Neural cell (in vitro differentiated cells): ENCODE data around the gene SLC19A1. TPM values are rescaled to one million over a fixed set of nuclear protein-coding genes. Genes with fewer than 3 reads are reported as not detected.

Experiments used
- H2AFZ ChIP-seq: fragments of 200-600, 300-800 bp; sonication (generic), shearing (Covaris generic); 2 replicates; pipeline ENCODE4 v1.6.0; 2014; ENCODE audit warnings: low read depth, mild to moderate bottlenecking, antibody characterized with exemption, low read length, moderate library complexity
- H3F3A ChIP-seq: fragments of 200-600 bp; shearing (Covaris generic); 2 replicates; pipeline ENCODE4 v1.6.1; 2016; ENCODE audit warnings: mild to moderate bottlenecking, moderate library complexity, mixed read lengths, antibody characterized with exemption, low read length; ENCODE audit not compliant: insufficient read depth, poor library complexity, severe bottlenecking
- H3K27ac ChIP-seq: fragments of 200-600, 300-800 bp; sonication (generic), shearing (Covaris generic); 2 replicates; pipeline ENCODE4 v1.5.1; 2014; ENCODE audit warnings: mild to moderate bottlenecking, low read length, moderate library complexity
- H3K27me3 ChIP-seq: fragments of 300-800, 200-600 bp; sonication (generic), shearing (Covaris generic); 2 replicates; pipeline ENCODE4 v1.6.0; 2014; ENCODE audit warnings: mild to moderate bottlenecking, low read depth, low read length, moderate library complexity; ENCODE audit not compliant: insufficient read depth
- H3K36me3 ChIP-seq: fragments of 300-800, 200-600 bp; sonication (generic), shearing (Covaris generic); 2 replicates; pipeline ENCODE4 v1.5.1; 2014; ENCODE audit warnings: mild to moderate bottlenecking, antibody characterized with exemption, low read length, moderate library complexity; ENCODE audit not compliant: insufficient read depth
- H3K4me2 ChIP-seq: fragments of 300-800, 200-600 bp; sonication (generic), shearing (Covaris generic); 2 replicates; pipeline ENCODE4 v1.6.0; 2014; ENCODE audit warnings: mild to moderate bottlenecking, low read length
- H3K4me3 ChIP-seq: fragments of 300-800, 200-600 bp; sonication (generic), shearing (Covaris generic); 2 replicates; pipeline ENCODE4 v1.5.1; 2014; ENCODE audit warnings: mild to moderate bottlenecking, low read length, moderate library complexity
- H3K79me2 ChIP-seq: fragments of 200-600 bp; shearing (Covaris generic); replicated peaks from 2 replicates; pipeline ENCODE4 v1.6.0; 2014; ENCODE audit warnings: mild to moderate bottlenecking, low read length, moderate library complexity; ENCODE audit not compliant: insufficient read depth
- H3K9ac ChIP-seq: fragments of 300-800, 200-600 bp; sonication (generic), shearing (Covaris generic); 2 replicates; pipeline ENCODE4 v1.6.1; 2016; ENCODE audit warnings: mild to moderate bottlenecking, low read length, mixed read lengths
- H3K9me2 ChIP-seq: fragments of 200-600 bp; shearing (Covaris generic); 2 replicates; pipeline ENCODE4 v1.6.1; 2016; ENCODE audit warnings: mild to moderate bottlenecking, low read length, mixed read lengths; ENCODE audit not compliant: insufficient read depth
- H3K9me3 ChIP-seq: fragments of 200-600, 300-800 bp; sonication (generic), shearing (Covaris generic); 2 replicates; pipeline ENCODE4 v1.6.1; 2016; ENCODE audit warnings: mild to moderate bottlenecking, mixed run types, low read length, moderate library complexity, mixed read lengths
- H4K20me1 ChIP-seq: fragments of 200-600 bp; shearing (Covaris generic); 2 replicates; pipeline ENCODE4 v1.6.1; 2016; ENCODE audit warnings: mild to moderate bottlenecking, mixed run types; ENCODE audit not compliant: insufficient read depth
- EP300 ChIP-seq: fragments of 450-650 bp; conservative IDR thresholded peaks from 2 replicates; pipeline ENCODE4 v1.6.1; 2014; ENCODE audit warnings: antibody characterized with exemption, mild to moderate bottlenecking, moderate library complexity; ENCODE audit not compliant: poor library complexity, severe bottlenecking
- MXI1 ChIP-seq: fragments of 450-650 bp; conservative IDR thresholded peaks from 2 replicates; pipeline ENCODE4 v1.6.1; 2014; ENCODE audit warnings: antibody characterized with exemption, mild to moderate bottlenecking; ENCODE audit not compliant: poor library complexity, severe bottlenecking
- POLR2AphosphoS5 ChIP-seq: IDR thresholded peaks from 2 replicates; pipeline ENCODE4 v1.6.1; 2012
- REST ChIP-seq: IDR thresholded peaks from 2 replicates; pipeline ENCODE4 v1.6.1; 2012; ENCODE audit warnings: borderline replicate concordance
- TAF1 ChIP-seq: IDR thresholded peaks from 2 replicates; pipeline ENCODE4 v1.6.1; 2012; ENCODE audit warnings: low read depth
- polyA plus RNA-seq: library from polyadenylated mRNA; depleted of rRNA; stranded (reverse); fragments of >200 nt; gene quantifications from 2 replicates; pipeline ENCODE4 v1.2.3, GENCODE V29; 2014

SLC19A1 gene
- polyA plus RNA-seq, 1 donor from 2014 or later: 2.9 TPM

- no peaks in the 10 kb centered on the region for H3K36me3 ChIP-seq
- TF ChIP-seq REST: no peak
- TF ChIP-seq MXI1: no peak
- no peak for TF ChIP-seq POLR2AphosphoS5
- no peak for TF ChIP-seq TAF1
Measured at GRCh38 chr21:45513003-45513717, 29.1 kb downstream of the SLC19A1 start.

GRCh38 chr21:45512626-45513002, 29.6 kb downstream of the SLC19A1 start:
- Histone ChIP-seq H4K20me1 (no peaks in the 10 kb centered on the region), H3K9me3 (no peaks in the 10 kb centered on the region), H3F3A (no peaks in the 10 kb centered on the region), H3K4me3 (no peak overlapping the region), H2AFZ (no peak overlapping the region), H3K27ac (no peak overlapping the region), H3K9me2 (no peaks in the 10 kb centered on the region), H3K27me3 (no peaks in the 10 kb centered on the region), H3K36me3 (no peaks in the 10 kb centered on the region), H3K4me2 (no peak overlapping the region), H3K79me2 (no peaks in the 10 kb centered on the region), H3K9ac (no peak overlapping the region)
- TF ChIP-seq EP300: no peak
- no peak for TF ChIP-seq MXI1

More at GRCh38 chr21:45513003-45513717, 29.1 kb downstream of the SLC19A1 start:
- Histone ChIP-seq H3F3A (no peaks in the 10 kb centered on the region), H3K27me3 (no peaks in the 10 kb centered on the region), H3K9me2 (no peaks in the 10 kb centered on the region), H3K79me2 (no peaks in the 10 kb centered on the region), H3K9ac (no peak overlapping the region), H4K20me1 (no peaks in the 10 kb centered on the region), H2AFZ (no peak overlapping the region), H3K4me2 (no peak overlapping the region), H3K27ac (no peak overlapping the region), H3K9me3 (no peaks in the 10 kb centered on the region), H3K4me3 (no peak overlapping the region)

- Histone ChIP-seq H3K79me2 (no peaks in the 10 kb centered on the region), H3K27ac (no peak overlapping the region)
- TF ChIP-seq TAF1 (no peak), EP300 (no peak)
Measured at GRCh38 chr21:45511661-45512431, 30.4 kb downstream of the SLC19A1 start.

More at GRCh38 chr21:45511661-45512431, 30.4 kb downstream of the SLC19A1 start:
- Histone ChIP-seq H4K20me1 (no peaks in the 10 kb centered on the region), H3F3A (no peaks in the 10 kb centered on the region), H3K9ac (no peak overlapping the region), H3K4me2 (no peak overlapping the region), H3K36me3 (no peaks in the 10 kb centered on the region), H3K4me3 (no peak overlapping the region), H3K9me2 (no peaks in the 10 kb centered on the region), H2AFZ (no peak overlapping the region), H3K27me3 (no peaks in the 10 kb centered on the region), H3K9me3 (no peaks in the 10 kb centered on the region)
